ENCODE results near the gene CST3.
"Not testable (repeated sequence)": the region's sequence is repeated elsewhere in the genome, so short reads cannot be mapped to it uniquely, and the experiment has no call there.

Gene CST3

DNA sequence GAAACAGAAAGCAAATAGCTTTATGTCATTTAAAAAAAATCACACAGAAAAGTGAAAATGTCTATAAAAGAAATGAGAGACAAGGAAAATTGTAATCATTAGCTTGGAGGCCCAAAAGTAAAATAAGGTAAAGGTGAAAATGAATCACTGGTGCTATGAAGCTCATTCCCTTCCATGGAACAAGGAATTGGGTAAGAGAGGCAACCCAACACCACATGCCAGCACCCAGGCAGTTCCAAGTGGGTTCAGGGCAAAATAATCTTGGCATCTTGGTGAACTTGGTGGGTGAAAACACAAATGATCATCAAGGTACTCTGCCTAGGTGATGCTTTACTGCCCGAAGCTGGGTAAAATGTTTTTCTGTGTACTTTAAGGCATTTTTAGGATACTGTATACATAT is 34.4 kb upstream of the CST3 start:
- H3K4me1 ChIP-seq (ENCODE audit: control insufficient read depth in 5 of 5, insufficient read depth in 5 of 5, low read length in 5 of 5): peaks cover 0 to 16% (median 5%) of the 10 kb centered on the region in 5 donors
- H3K36me3 ChIP-seq (ENCODE audit: control insufficient read depth in 5 of 5, insufficient read depth in 5 of 5, low read length in 5 of 5): no peaks in the 10 kb centered on the region
- H3K4me3 ChIP-seq (ENCODE audit: low read depth in 1 of 5, low read length in 5 of 5): no peak overlapping the region
- H3K27me3 ChIP-seq (ENCODE audit: control insufficient read depth in 5 of 5, insufficient read depth in 4 of 5, low read length in 5 of 5): no peaks in the 10 kb centered on the region
- peaks cover 0 to 2% (median 0%) of the 10 kb centered on the region in 5 donors for H3K9me3 ChIP-seq (ENCODE audit: control insufficient read depth in 5 of 5, low read length in 5 of 5)
- H3K9ac ChIP-seq (ENCODE audit: low read length in 5 of 5): no peak overlapping the region
- H3K27ac ChIP-seq (ENCODE audit: low read depth, low read length): peak overlapping the region; percentile 69

DNA sequence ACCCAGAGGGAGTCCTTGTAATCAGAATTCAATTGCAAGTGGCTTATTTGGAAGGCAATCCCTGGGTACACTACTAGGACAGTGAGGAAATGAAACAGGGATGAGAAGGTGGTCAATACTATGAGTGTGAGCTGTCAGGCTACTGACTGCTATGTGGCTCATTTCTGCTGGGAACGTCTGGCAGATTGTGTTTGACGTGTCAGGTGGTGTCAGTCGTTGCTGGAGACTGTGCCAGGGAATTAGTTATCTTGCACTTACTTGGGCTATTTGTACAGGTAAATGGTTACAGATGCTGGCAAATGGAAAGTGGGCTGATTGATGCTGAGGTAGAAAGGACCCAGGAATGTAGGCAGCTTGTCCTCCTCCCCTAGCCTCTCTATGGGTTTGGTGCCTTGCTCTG is 33.7 kb upstream of the CST3 start:
- Histone ChIP-seq H3K27me3 (ENCODE audit: control insufficient read depth in 5 of 5, insufficient read depth in 4 of 5, low read length in 5 of 5) (no peaks in the 10 kb centered on the region), H3K9me3 (ENCODE audit: control insufficient read depth in 5 of 5, low read length in 5 of 5) (peaks cover 0 to 2% (median 0%) of the 10 kb centered on the region in 5 donors), H3K4me1 (ENCODE audit: control insufficient read depth in 5 of 5, insufficient read depth in 5 of 5, low read length in 5 of 5) (peaks cover 0 to 21% (median 5%) of the 10 kb centered on the region in 5 donors), H3K36me3 (ENCODE audit: control insufficient read depth in 5 of 5, insufficient read depth in 5 of 5, low read length in 5 of 5) (no peaks in the 10 kb centered on the region), H3K27ac (ENCODE audit: low read depth, low read length) (peak overlapping the region; percentile 69), H3K9ac (ENCODE audit: low read length in 5 of 5) (no peak overlapping the region), H3K4me3 (ENCODE audit: low read depth in 1 of 5, low read length in 5 of 5) (no peak overlapping the region)

DNA sequence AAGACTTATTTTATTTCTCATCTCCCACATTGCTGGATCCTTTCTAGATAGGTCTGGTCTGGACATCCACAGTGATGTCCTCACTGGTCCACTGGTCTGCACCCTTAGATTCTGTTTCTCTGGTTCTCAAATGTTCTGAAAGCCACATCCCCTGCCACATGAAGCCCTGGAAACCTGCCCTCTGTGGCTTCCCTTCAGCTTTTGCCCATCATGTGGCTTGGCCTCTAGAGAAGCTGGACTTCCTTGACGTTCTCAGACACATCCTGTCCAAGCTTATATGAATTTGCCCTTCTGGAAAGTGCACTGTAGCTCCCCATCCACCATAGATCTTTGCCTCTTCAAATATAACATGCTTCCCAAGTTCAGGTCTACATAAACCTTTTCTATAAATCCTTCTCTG is 32.6 kb upstream of the CST3 start:
- no peak overlapping the region for H3K9ac ChIP-seq (ENCODE audit: low read length in 5 of 5)
- no peak overlapping the region for H3K27ac ChIP-seq (ENCODE audit: low read depth, low read length)
- peaks cover 0 to 26% (median 5%) of the 10 kb centered on the region in 5 donors for H3K4me1 ChIP-seq (ENCODE audit: control insufficient read depth in 5 of 5, insufficient read depth in 5 of 5, low read length in 5 of 5)
- no peaks in the 10 kb centered on the region for H3K36me3 ChIP-seq (ENCODE audit: control insufficient read depth in 5 of 5, insufficient read depth in 5 of 5, low read length in 5 of 5)
- H3K27me3 ChIP-seq (ENCODE audit: control insufficient read depth in 5 of 5, insufficient read depth in 4 of 5, low read length in 5 of 5): no peaks in the 10 kb centered on the region
- no peak overlapping the region for H3K4me3 ChIP-seq (ENCODE audit: low read depth in 1 of 5, low read length in 5 of 5)
- peaks cover 0 to 2% (median 0%) of the 10 kb centered on the region in 5 donors for H3K9me3 ChIP-seq (ENCODE audit: control insufficient read depth in 5 of 5, low read length in 5 of 5)

DNA sequence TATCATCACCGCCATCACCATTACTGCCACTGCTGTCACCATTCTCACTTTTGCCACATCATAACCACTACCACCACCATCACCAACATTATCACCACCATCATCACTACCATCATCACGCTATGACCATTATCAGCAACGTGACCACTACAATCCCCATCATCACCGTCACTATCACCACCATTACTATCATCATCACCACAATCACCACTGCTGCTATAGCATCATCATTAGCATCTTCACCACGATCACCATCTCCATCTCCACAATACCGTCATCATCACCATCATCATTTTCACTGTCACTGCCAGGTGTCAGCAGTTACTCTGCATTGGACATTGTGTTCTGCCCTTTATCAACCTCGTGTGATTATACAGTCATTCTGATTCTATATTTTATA is 32.1 kb upstream of the CST3 start:
- no peak overlapping the region for H3K9ac ChIP-seq (ENCODE audit: low read length in 5 of 5)
- H3K9me3 ChIP-seq (ENCODE audit: control insufficient read depth in 5 of 5, low read length in 5 of 5): peaks cover 0 to 2% (median 0%) of the 10 kb centered on the region in 5 donors
- H3K4me1 ChIP-seq (ENCODE audit: control insufficient read depth in 5 of 5, insufficient read depth in 5 of 5, low read length in 5 of 5): peaks cover 0 to 26% (median 5%) of the 10 kb centered on the region in 5 donors
- no peaks in the 10 kb centered on the region for H3K36me3 ChIP-seq (ENCODE audit: control insufficient read depth in 5 of 5, insufficient read depth in 5 of 5, low read length in 5 of 5)
- no peaks in the 10 kb centered on the region for H3K27me3 ChIP-seq (ENCODE audit: control insufficient read depth in 5 of 5, insufficient read depth in 4 of 5, low read length in 5 of 5)
- H3K27ac ChIP-seq (ENCODE audit: low read depth, low read length): no peak overlapping the region
- H3K4me3 ChIP-seq (ENCODE audit: low read depth in 1 of 5, low read length in 5 of 5): no peak overlapping the region

DNA sequence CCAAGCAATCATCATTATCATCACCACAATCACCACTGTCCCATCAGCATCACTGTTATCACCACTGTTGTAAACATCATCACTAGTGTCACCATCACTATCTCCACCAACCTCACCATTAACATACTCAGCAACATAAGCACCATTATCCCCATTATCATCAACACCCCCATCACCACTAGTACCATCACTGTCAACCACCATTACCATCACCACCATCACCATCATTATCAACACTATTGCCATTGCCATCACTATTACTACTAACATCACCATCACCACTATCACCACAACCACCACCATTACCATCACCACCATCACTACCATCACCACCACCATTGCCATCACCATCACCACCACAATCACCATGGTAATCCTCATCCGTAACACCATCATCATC is 31.6 kb upstream of the CST3 start:
- Histone ChIP-seq H3K9ac (ENCODE audit: low read length in 5 of 5) (no peak overlapping the region), H3K4me1 (ENCODE audit: control insufficient read depth in 5 of 5, insufficient read depth in 5 of 5, low read length in 5 of 5) (peaks cover 0 to 26% (median 5%) of the 10 kb centered on the region in 5 donors), H3K9me3 (ENCODE audit: control insufficient read depth in 5 of 5, low read length in 5 of 5) (peaks cover 0 to 2% (median 0%) of the 10 kb centered on the region in 5 donors), H3K27me3 (ENCODE audit: control insufficient read depth in 5 of 5, insufficient read depth in 4 of 5, low read length in 5 of 5) (no peaks in the 10 kb centered on the region), H3K36me3 (ENCODE audit: control insufficient read depth in 5 of 5, insufficient read depth in 5 of 5, low read length in 5 of 5) (no peaks in the 10 kb centered on the region), H3K4me3 (ENCODE audit: low read depth in 1 of 5, low read length in 5 of 5) (no peak overlapping the region), H3K27ac (ENCODE audit: low read depth, low read length) (no peak overlapping the region)

DNA sequence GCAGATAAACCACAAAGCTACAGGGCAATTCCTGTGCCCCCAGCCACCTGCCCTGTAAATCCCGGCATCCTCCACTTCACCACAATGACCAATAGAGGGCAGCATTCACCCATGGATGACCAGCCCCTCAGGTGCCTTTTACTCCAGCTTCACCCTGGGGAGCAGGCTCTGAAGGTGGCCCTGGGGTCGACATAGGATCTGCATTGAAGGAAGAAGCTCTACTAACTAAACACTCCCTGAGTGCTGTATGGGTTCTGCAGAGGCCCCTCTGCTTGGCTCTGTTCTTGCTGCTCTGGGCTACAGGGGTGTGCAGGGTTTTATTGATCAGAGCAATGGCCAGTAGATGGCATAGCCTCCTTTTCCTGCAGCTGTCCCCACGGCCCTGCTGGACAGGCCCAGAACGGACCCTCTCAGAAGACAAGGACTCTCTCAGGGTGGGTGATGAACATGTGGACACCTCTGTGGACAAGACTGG is 30.8 kb upstream of the CST3 start:
- no peak overlapping the region for H3K9ac ChIP-seq (ENCODE audit: low read length in 5 of 5)
- no peak overlapping the region for H3K27ac ChIP-seq (ENCODE audit: low read depth, low read length)
- H3K36me3 ChIP-seq (ENCODE audit: control insufficient read depth in 5 of 5, insufficient read depth in 5 of 5, low read length in 5 of 5): no peaks in the 10 kb centered on the region
- no peak overlapping the region for H3K4me3 ChIP-seq (ENCODE audit: low read depth in 1 of 5, low read length in 5 of 5)
- H3K4me1 ChIP-seq (ENCODE audit: control insufficient read depth in 5 of 5, insufficient read depth in 5 of 5, low read length in 5 of 5): peaks cover 0 to 26% (median 5%) of the 10 kb centered on the region in 5 donors
- H3K9me3 ChIP-seq (ENCODE audit: control insufficient read depth in 5 of 5, low read length in 5 of 5): peaks cover 0 to 2% (median 0%) of the 10 kb centered on the region in 5 donors
- H3K27me3 ChIP-seq (ENCODE audit: control insufficient read depth in 5 of 5, insufficient read depth in 4 of 5, low read length in 5 of 5): no peaks in the 10 kb centered on the region

DNA sequence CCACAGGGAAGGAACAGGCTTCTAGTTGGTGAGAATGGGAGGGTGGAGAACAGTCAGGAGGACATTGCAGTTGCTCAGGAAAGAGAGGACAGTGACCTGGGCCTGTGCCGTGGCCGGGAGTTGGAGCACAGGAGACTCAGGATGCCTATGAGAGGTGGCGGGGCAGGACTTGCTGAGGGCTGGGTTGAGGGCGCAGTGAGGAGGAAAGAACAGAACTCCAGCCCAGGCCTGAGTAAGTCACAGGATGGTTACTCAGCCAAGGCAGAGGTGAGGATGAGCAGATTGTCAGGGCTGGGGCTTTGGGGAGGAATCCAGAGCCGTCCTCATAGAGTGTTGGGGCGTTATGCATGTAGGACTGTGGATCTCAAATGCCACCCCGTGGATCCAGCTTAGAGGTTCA is 29.9 kb upstream of the CST3 start:
- Histone ChIP-seq H3K36me3 (ENCODE audit: control insufficient read depth in 5 of 5, insufficient read depth in 5 of 5, low read length in 5 of 5) (no peaks in the 10 kb centered on the region), H3K27me3 (ENCODE audit: control insufficient read depth in 5 of 5, insufficient read depth in 4 of 5, low read length in 5 of 5) (no peaks in the 10 kb centered on the region), H3K4me3 (ENCODE audit: low read depth in 1 of 5, low read length in 5 of 5) (no peak overlapping the region), H3K9me3 (ENCODE audit: control insufficient read depth in 5 of 5, low read length in 5 of 5) (no peaks in the 10 kb centered on the region), H3K4me1 (ENCODE audit: control insufficient read depth in 5 of 5, insufficient read depth in 5 of 5, low read length in 5 of 5) (peaks cover 0 to 26% (median 5%) of the 10 kb centered on the region in 5 donors), H3K27ac (ENCODE audit: low read depth, low read length) (no peak overlapping the region), H3K9ac (ENCODE audit: low read length in 5 of 5) (no peak overlapping the region)

DNA sequence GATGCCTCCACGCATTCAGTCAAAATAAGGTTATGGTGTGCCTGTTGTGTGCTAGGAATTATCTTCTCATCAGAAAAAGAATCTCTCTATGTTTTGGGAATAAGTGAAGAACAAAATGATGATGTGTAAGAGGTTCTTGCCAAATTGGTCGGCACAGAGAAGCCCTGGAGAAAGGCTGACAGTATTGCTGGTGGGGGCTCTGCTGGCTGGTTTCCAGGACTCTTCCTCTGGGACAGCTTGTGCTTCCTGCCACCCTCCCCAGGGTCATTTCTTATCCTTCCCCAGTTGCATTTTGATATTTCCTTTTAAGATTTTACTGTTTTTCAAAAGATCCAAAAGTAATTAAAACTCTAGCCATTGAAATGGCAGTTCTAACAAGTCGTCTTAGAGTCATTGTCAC is 28.9 kb upstream of the CST3 start:
- H3K36me3 ChIP-seq (ENCODE audit: control insufficient read depth in 5 of 5, insufficient read depth in 5 of 5, low read length in 5 of 5): no peaks in the 10 kb centered on the region
- H3K4me1 ChIP-seq (ENCODE audit: control insufficient read depth in 5 of 5, insufficient read depth in 5 of 5, low read length in 5 of 5): peaks cover 0 to 24% (median 5%) of the 10 kb centered on the region in 5 donors
- H3K9me3 ChIP-seq (ENCODE audit: control insufficient read depth in 5 of 5, low read length in 5 of 5): no peaks in the 10 kb centered on the region
- no peak overlapping the region for H3K9ac ChIP-seq (ENCODE audit: low read length in 5 of 5)
- no peak overlapping the region for H3K27ac ChIP-seq (ENCODE audit: low read depth, low read length)
- H3K4me3 ChIP-seq (ENCODE audit: low read depth in 1 of 5, low read length in 5 of 5): no peak overlapping the region
- H3K27me3 ChIP-seq (ENCODE audit: control insufficient read depth in 5 of 5, insufficient read depth in 4 of 5, low read length in 5 of 5): no peaks in the 10 kb centered on the region

DNA sequence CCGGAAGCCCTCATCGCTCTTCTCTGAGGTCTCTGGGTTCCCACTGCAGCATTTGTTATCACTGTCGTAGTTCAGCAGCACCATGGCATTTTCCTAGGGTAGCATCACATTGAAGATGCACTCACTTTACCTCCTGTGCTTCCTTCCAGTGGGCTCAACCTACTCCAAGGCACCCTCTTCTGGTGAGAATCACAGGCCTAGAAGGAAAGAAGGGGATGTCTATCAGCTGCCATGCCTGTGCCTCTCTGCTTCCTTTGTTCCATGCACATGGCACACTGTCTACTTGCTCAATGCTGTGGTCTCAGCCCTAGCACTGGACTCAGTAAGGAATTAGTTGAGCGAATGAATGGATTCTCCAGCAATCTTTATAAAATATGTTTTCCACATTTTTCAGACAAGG is 28.4 kb upstream of the CST3 start:
- Histone ChIP-seq H3K9ac (ENCODE audit: low read length in 5 of 5) (no peak overlapping the region), H3K9me3 (ENCODE audit: control insufficient read depth in 5 of 5, low read length in 5 of 5) (no peaks in the 10 kb centered on the region), H3K27ac (ENCODE audit: low read depth, low read length) (no peak overlapping the region), H3K4me3 (ENCODE audit: low read depth in 1 of 5, low read length in 5 of 5) (no peak overlapping the region), H3K4me1 (ENCODE audit: control insufficient read depth in 5 of 5, insufficient read depth in 5 of 5, low read length in 5 of 5) (peaks cover 0 to 20% (median 5%) of the 10 kb centered on the region in 5 donors), H3K36me3 (ENCODE audit: control insufficient read depth in 5 of 5, insufficient read depth in 5 of 5, low read length in 5 of 5) (no peaks in the 10 kb centered on the region), H3K27me3 (ENCODE audit: control insufficient read depth in 5 of 5, insufficient read depth in 4 of 5, low read length in 5 of 5) (no peaks in the 10 kb centered on the region)

DNA sequence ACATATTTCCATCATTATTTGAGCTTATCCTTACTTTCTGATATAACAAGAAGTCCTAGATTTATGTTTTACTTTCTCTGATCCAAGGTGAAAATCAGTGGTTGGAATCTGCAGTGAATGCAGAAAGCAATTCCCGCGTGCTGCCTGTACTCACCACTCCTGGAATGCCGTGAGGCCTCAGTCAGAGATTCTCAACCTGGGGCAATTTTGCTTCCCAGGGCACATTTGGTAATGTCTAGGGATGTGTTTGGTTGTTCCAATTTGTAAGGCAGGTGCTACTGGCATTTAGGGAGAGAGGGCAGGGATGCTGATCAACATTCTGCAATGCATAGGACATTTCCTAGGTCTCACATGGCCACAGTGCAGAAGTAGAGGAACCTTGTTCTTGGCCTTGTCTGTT is 27.2 kb upstream of the CST3 start:
- H3K27ac ChIP-seq (ENCODE audit: low read depth, low read length): no peak overlapping the region
- H3K9ac ChIP-seq (ENCODE audit: low read length in 5 of 5): no peak overlapping the region
- no peak overlapping the region for H3K4me3 ChIP-seq (ENCODE audit: low read depth in 1 of 5, low read length in 5 of 5)
- no peaks in the 10 kb centered on the region for H3K27me3 ChIP-seq (ENCODE audit: control insufficient read depth in 5 of 5, insufficient read depth in 4 of 5, low read length in 5 of 5)
- peaks cover 0 to 26% (median 15%) of the 10 kb centered on the region in 5 donors for H3K4me1 ChIP-seq (ENCODE audit: control insufficient read depth in 5 of 5, insufficient read depth in 5 of 5, low read length in 5 of 5)
- H3K9me3 ChIP-seq (ENCODE audit: control insufficient read depth in 5 of 5, low read length in 5 of 5): no peaks in the 10 kb centered on the region
- H3K36me3 ChIP-seq (ENCODE audit: control insufficient read depth in 5 of 5, insufficient read depth in 5 of 5, low read length in 5 of 5): no peaks in the 10 kb centered on the region

DNA sequence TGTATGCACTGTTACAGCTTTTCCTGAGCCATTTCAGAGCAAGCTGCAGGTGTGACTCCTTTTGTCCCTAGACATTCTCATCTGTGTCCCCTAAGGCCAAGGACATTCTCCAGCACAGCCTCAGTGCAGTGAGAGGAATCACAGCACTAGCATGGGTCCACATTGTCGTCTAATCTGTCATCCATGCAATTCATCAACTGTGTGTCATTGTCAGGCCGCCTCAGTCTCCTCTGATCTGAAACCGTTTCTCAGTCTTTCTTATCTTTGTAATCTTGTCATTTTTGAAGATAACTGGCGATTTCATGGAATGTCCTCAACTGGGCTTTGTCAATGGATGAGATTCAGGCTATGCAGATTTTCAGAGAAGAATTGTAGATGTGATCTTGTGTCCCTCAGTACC is 26.3 kb upstream of the CST3 start:
- peaks cover 0 to 28% (median 18%) of the 10 kb centered on the region in 5 donors for H3K4me1 ChIP-seq (ENCODE audit: control insufficient read depth in 5 of 5, insufficient read depth in 5 of 5, low read length in 5 of 5)
- not testable (repeated sequence) for H3K27me3 ChIP-seq (ENCODE audit: control insufficient read depth in 5 of 5, insufficient read depth in 4 of 5, low read length in 5 of 5); H3K4me3 ChIP-seq (ENCODE audit: low read depth in 1 of 5, low read length in 5 of 5); H3K27ac ChIP-seq (ENCODE audit: low read depth, low read length); H3K36me3 ChIP-seq (ENCODE audit: control insufficient read depth in 5 of 5, insufficient read depth in 5 of 5, low read length in 5 of 5); H3K9ac ChIP-seq (ENCODE audit: low read length in 5 of 5); H3K9me3 ChIP-seq (ENCODE audit: control insufficient read depth in 5 of 5, low read length in 5 of 5)
